ENCODE measurements around the gene G3BP2.

DNA sequence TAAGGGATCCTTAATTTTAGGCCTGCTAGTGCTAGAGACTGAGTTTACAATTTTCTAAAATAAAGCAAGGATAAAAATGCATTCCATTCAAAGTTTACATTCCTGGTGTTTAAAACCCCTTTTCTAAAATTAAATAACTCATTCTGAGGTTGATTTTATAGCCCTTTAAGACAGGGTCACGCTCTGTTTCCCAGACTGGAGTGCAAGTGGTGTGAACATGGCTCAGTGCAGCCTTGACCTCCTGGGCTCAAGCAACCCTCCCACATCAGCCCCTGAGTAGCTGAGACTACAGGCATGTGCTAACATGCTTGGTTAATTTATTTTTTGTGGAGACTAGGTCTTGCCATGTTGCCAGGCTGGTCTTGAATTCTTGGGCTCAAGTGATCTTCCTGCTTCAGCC, 36.0 kb downstream of the G3BP2 start:
- TF ChIP-seq, protein P1, sequence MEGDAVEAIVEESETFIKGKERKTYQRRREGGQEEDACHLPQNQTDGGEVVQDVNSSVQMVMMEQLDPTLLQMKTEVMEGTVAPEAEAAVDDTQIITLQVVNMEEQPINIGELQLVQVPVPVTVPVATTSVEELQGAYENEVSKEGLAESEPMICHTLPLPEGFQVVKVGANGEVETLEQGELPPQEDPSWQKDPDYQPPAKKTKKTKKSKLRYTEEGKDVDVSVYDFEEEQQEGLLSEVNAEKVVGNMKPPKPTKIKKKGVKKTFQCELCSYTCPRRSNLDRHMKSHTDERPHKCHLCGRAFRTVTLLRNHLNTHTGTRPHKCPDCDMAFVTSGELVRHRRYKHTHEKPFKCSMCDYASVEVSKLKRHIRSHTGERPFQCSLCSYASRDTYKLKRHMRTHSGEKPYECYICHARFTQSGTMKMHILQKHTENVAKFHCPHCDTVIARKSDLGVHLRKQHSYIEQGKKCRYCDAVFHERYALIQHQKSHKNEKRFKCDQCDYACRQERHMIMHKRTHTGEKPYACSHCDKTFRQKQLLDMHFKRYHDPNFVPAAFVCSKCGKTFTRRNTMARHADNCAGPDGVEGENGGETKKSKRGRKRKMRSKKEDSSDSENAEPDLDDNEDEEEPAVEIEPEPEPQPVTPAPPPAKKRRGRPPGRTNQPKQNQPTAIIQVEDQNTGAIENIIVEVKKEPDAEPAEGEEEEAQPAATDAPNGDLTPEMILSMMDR (IDR thresholded peaks at IDR 0.05), result no peak
- no peak for TF ChIP-seq POLR2A (IDR thresholded peaks at IDR 0.05)

All from esophagus squamous epithelium (tissue), 4 donors.